Measurements from ENCODE around the gene FGF12. TPM values are rescaled to one million over a fixed set of nuclear protein-coding genes. Genes with fewer than 3 reads are reported as not detected.

Gene FGF12
- total RNA-seq, 1 experiment from 2014 or later, result 0.51 TPM

DNA sequence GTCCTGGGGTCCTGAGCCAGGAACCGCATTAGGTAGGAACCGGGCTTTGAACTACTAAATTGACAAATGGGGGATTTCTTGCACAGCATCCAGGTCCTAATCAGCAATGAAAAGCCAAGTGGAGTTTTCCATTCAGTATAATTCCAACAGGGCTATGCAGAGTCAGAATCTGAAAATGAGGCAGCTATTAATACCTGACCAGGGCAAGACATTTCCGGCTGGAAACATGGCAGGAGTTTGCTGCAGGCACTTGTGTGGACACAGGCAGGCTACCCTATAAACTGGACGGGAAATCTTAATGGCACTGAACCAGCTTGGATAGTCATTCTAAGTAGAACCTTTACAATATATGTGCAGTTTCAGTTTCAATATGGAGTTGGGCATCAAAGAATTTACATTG, 553.1 kb downstream of the FGF12 start:
- no peak overlapping the region for H3K4me3 ChIP-seq (ENCODE audit: low read depth in 2 of 2, low read length in 2 of 2)
- ChIA-PET POLR2A (no interaction called here), CTCF (no interaction called here)
- H3K9me3 ChIP-seq (ENCODE audit: control insufficient read depth, insufficient read depth, low read depth, low read length), result no peaks in the 10 kb centered on the region
- in situ Hi-C loops (cut with HindIII; ENCODE audit: low pct_unique_long_range_greater_than_20kb, low sequenced_read_pairs) (no loop called here), intact Hi-C loops (cut with micrococcal nuclease; ENCODE audit: unreplicated experiment) (no loop called here)
- DNase-seq (ENCODE audit: low read depth, low spot score), result no peak
- no peaks in the 10 kb centered on the region for H3K27me3 ChIP-seq (ENCODE audit: control insufficient read depth, insufficient read depth, low read length)
- no TSS peak for BruUV-seq (replicated peaks)
- no peaks in the 10 kb centered on the region for H3K36me3 ChIP-seq (ENCODE audit: control insufficient read depth, insufficient read depth, low read length)
- ATAC-seq, result no peak
- TF ChIP-seq POLR2AphosphoS5 (IDR thresholded peaks at IDR 0.05; ENCODE audit: low read depth, low read length), result no peak
- TF ChIP-seq, protein P1, sequence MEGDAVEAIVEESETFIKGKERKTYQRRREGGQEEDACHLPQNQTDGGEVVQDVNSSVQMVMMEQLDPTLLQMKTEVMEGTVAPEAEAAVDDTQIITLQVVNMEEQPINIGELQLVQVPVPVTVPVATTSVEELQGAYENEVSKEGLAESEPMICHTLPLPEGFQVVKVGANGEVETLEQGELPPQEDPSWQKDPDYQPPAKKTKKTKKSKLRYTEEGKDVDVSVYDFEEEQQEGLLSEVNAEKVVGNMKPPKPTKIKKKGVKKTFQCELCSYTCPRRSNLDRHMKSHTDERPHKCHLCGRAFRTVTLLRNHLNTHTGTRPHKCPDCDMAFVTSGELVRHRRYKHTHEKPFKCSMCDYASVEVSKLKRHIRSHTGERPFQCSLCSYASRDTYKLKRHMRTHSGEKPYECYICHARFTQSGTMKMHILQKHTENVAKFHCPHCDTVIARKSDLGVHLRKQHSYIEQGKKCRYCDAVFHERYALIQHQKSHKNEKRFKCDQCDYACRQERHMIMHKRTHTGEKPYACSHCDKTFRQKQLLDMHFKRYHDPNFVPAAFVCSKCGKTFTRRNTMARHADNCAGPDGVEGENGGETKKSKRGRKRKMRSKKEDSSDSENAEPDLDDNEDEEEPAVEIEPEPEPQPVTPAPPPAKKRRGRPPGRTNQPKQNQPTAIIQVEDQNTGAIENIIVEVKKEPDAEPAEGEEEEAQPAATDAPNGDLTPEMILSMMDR (IDR thresholded peaks at IDR 0.05), result no peak
- TF ChIP-seq, protein P2, sequence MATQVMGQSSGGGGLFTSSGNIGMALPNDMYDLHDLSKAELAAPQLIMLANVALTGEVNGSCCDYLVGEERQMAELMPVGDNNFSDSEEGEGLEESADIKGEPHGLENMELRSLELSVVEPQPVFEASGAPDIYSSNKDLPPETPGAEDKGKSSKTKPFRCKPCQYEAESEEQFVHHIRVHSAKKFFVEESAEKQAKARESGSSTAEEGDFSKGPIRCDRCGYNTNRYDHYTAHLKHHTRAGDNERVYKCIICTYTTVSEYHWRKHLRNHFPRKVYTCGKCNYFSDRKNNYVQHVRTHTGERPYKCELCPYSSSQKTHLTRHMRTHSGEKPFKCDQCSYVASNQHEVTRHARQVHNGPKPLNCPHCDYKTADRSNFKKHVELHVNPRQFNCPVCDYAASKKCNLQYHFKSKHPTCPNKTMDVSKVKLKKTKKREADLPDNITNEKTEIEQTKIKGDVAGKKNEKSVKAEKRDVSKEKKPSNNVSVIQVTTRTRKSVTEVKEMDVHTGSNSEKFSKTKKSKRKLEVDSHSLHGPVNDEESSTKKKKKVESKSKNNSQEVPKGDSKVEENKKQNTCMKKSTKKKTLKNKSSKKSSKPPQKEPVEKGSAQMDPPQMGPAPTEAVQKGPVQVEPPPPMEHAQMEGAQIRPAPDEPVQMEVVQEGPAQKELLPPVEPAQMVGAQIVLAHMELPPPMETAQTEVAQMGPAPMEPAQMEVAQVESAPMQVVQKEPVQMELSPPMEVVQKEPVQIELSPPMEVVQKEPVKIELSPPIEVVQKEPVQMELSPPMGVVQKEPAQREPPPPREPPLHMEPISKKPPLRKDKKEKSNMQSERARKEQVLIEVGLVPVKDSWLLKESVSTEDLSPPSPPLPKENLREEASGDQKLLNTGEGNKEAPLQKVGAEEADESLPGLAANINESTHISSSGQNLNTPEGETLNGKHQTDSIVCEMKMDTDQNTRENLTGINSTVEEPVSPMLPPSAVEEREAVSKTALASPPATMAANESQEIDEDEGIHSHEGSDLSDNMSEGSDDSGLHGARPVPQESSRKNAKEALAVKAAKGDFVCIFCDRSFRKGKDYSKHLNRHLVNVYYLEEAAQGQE (IDR thresholded peaks at IDR 0.05; ENCODE audit: insufficient read depth in 1 of 2, low read depth in 2 of 2, low read length in 1 of 2), result no peak
- no peak for TF ChIP-seq SIN3A (IDR thresholded peaks at IDR 0.05; ENCODE audit: borderline replicate concordance, insufficient read depth, low read depth, low read length)
- no peak for TF ChIP-seq TCF7L2 (IDR thresholded peaks at IDR 0.05; ENCODE audit: low read depth, low read length)
- H3K4me1 ChIP-seq (ENCODE audit: control insufficient read depth, insufficient read depth, low read length), result no peaks in the 10 kb centered on the region
- H3K27ac ChIP-seq (ENCODE audit: low read length), result no peak overlapping the region

DNA sequence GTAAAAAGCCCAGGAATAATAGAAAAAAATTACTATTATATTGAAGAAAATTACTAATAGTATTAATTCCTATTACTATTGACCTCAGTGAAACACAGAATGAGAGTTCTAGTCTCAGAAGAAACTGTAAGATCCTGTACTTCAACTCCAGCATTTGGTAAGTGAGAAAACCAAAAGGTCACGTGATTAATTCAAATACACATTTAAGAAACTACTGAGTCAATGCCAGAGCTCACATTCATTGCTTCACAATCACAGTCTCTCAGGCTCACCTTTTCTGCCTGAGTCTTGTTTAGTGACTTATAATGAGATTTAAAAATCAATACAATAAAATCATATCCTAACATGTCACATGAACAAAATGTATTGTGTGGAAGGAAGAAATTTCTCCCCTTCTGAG, 556.1 kb downstream of the FGF12 start:
- no peak for ATAC-seq
- in situ Hi-C loops (cut with HindIII; ENCODE audit: low pct_unique_long_range_greater_than_20kb, low sequenced_read_pairs), result no loop called here
- POLR2A ChIA-PET, result no interaction called here

More for the DNA sequence above, 556.1 kb downstream of the FGF12 start:
- Histone ChIP-seq H3K9me3 (ENCODE audit: control insufficient read depth, insufficient read depth, low read depth, low read length) (no peaks in the 10 kb centered on the region), H3K27me3 (ENCODE audit: control insufficient read depth, insufficient read depth, low read length) (no peaks in the 10 kb centered on the region), H3K27ac (ENCODE audit: low read length) (no peak overlapping the region), H3K4me3 (ENCODE audit: low read depth in 2 of 2, low read length in 2 of 2) (no peak overlapping the region), H3K36me3 (ENCODE audit: control insufficient read depth, insufficient read depth, low read length) (no peaks in the 10 kb centered on the region), H3K4me1 (ENCODE audit: control insufficient read depth, insufficient read depth, low read length) (no peaks in the 10 kb centered on the region)
- CTCF ChIA-PET, result no interaction called here
- no peak for TF ChIP-seq TCF7L2 (IDR thresholded peaks at IDR 0.05; ENCODE audit: low read depth, low read length)
- TF ChIP-seq, protein P2 (IDR thresholded peaks at IDR 0.05; ENCODE audit: insufficient read depth in 1 of 2, low read depth in 2 of 2, low read length in 1 of 2), result no peak
- no TSS peak for BruUV-seq (replicated peaks)
- no peak for DNase-seq (ENCODE audit: low read depth, low spot score)
- intact Hi-C loops (cut with micrococcal nuclease; ENCODE audit: unreplicated experiment), result no loop called here

All from Panc1 (cell line).